Lower leg skin (tissue), 4 donors: ENCODE measurements around the gene RNF181. TPM values are rescaled to one million over a fixed set of nuclear protein-coding genes. Genes with fewer than 3 reads are reported as not detected.

Source experiments
- DNase-seq, 2 donors: peaks; one replicate each; pipeline ENCODE4 v3.0.0-alpha.2; 2019; ENCODE audit warnings: low spot score in 2 of 2
- H3K4me3 ChIP-seq: fragments of 200-600 bp; sonication (generic); 2 replicates; pipeline ENCODE4 v1.5.1; 2017; ENCODE audit warnings: mild to moderate bottlenecking, low read depth; ENCODE audit not compliant: poor library complexity, severe bottlenecking
- CTCF ChIP-seq, 3 donors: fragments of 450-650 bp; IDR thresholded peaks; one replicate each; pipeline ENCODE4 v1.5.1; 2016; ENCODE audit warnings: antibody characterized with exemption in 3 of 3, mild to moderate bottlenecking in 3 of 3, moderate library complexity in 2 of 3
- POLR2A ChIP-seq, 2 donors: fragments of 450-650 bp; IDR thresholded peaks; one replicate each; pipeline ENCODE4 v1.6.1; 2016 to 2017; ENCODE audit warnings: antibody characterized with exemption in 2 of 2, mild to moderate bottlenecking in 1 of 2, moderate library complexity in 1 of 2
- WGBS, 2 donors: methylation state at CpG; one replicate each; pipeline ENCODE4 v1.1.5; 2018; 5-methylcytosine and 5-hydroxymethylcytosine counted together
- intact Hi-C: fragments of 100-400 bp; cut with DNase I; formaldehyde crosslinking; loops from one replicate; pipeline ENCODE4 v1.15.0; 2023; ENCODE audit warnings: low total_unique reads
- total RNA-seq, 4 donors: library from RNA; depleted of rRNA; stranded (reverse); fragments of >200 nt; gene quantifications; one replicate each; pipeline ENCODE4 v1.1.0, GENCODE V29; 2016

RNF181 gene
- total RNA-seq, 4 donors from 2014 or later: 63.1 to 114 (median 107) TPM

- no peak for TF ChIP-seq CTCF (IDR thresholded peaks at IDR 0.05)
- TF ChIP-seq POLR2A (IDR thresholded peaks at IDR 0.05): no peak
- intact Hi-C loops: no loop called here
- 85 to 94% methylated on average over 1 of the region's 1 CpG for WGBS, 2 donors
These were observed 25.8 kb downstream of the RNF181 start for GRCh38 chr2:85621338-85621737.

GRCh38 chr2:85623991-85624390, 28.4 kb downstream of the RNF181 start:
- H3K4me3 ChIP-seq: no peak overlapping the region
- intact Hi-C loops: no loop called here
- no peak for DNase-seq
- 87 to 89% methylated on average over 5 of the region's 5 CpGs for WGBS, 2 donors
- TF ChIP-seq CTCF (IDR thresholded peaks at IDR 0.05) (no peak), POLR2A (IDR thresholded peaks at IDR 0.05) (no peak)

More at GRCh38 chr2:85621338-85621737, 25.8 kb downstream of the RNF181 start:
- H3K4me3 ChIP-seq: no peak overlapping the region
- DNase-seq: no peak

GRCh38 chr2:85628658-85629057, 33.1 kb downstream of the RNF181 start:
- no peak for DNase-seq
- H3K4me3 ChIP-seq: no peak overlapping the region
- WGBS, 2 donors: 83 to 87% methylated on average over 2 of the region's 2 CpGs
- TF ChIP-seq POLR2A (IDR thresholded peaks at IDR 0.05): no peak
- TF ChIP-seq CTCF (IDR thresholded peaks at IDR 0.05): no peak
- intact Hi-C loops: no loop called here

- intact Hi-C loops: no loop called here
- 95% methylated on average over 3 of the region's 3 CpGs for WGBS, 2 donors
- H3K4me3 ChIP-seq: no peak overlapping the region
- no peak for DNase-seq
- TF ChIP-seq CTCF (IDR thresholded peaks at IDR 0.05) (no peak), POLR2A (IDR thresholded peaks at IDR 0.05) (no peak)
These were observed 35.8 kb downstream of the RNF181 start for GRCh38 chr2:85631316-85631715.

- DNase-seq: no peak
- 86 to 87% methylated on average over 8 of the region's 8 CpGs for WGBS, 2 donors
- no peak overlapping the region for H3K4me3 ChIP-seq
- intact Hi-C loops: no loop called here
- TF ChIP-seq CTCF (IDR thresholded peaks at IDR 0.05): no peak
- no peak for TF ChIP-seq POLR2A (IDR thresholded peaks at IDR 0.05)
These were observed 39.5 kb downstream of the RNF181 start for GRCh38 chr2:85635011-85635410.

GRCh38 chr2:85635636-85636035, 40.1 kb downstream of the RNF181 start:
- TF ChIP-seq CTCF (IDR thresholded peaks at IDR 0.05): no peak
- no peak for TF ChIP-seq POLR2A (IDR thresholded peaks at IDR 0.05)
- DNase-seq: no peak
- WGBS, 2 donors: 65 to 69% methylated on average over 4 of the region's 4 CpGs
- intact Hi-C loops: no loop called here
- H3K4me3 ChIP-seq: no peak overlapping the region
